GM06990 (cell line): ENCODE data around the gene LGI1.

Experiments
- DNase-seq: peaks from one replicate; pipeline ENCODE4 v3.0.0-alpha.2; 2011; ENCODE audit not compliant: insufficient read length; ENCODE audit errors: extremely low read depth
- H3K27me3 ChIP-seq: replicated peaks from 2 replicates; pipeline ENCODE4 v1.6.0; 2011; ENCODE audit warnings: low read length; ENCODE audit not compliant: control insufficient read depth, insufficient read depth
- H3K36me3 ChIP-seq: 2 replicates; pipeline ENCODE4 v1.5.1; 2011; ENCODE audit warnings: low read length; ENCODE audit not compliant: control insufficient read depth, insufficient read depth
- H3K4me3 ChIP-seq: replicated peaks from 2 replicates; pipeline ENCODE4 v1.5.1; 2011; ENCODE audit warnings: low read depth, mild to moderate bottlenecking, control low read depth, low read length
- CTCF ChIP-seq: IDR thresholded peaks from 2 replicates; pipeline ENCODE4 v1.5.1; 2011; ENCODE audit warnings: low read length, control low read depth, mild to moderate bottlenecking, inconsistent platforms; ENCODE audit not compliant: insufficient read depth, poor library complexity, severe bottlenecking

Gene LGI1

DNA sequence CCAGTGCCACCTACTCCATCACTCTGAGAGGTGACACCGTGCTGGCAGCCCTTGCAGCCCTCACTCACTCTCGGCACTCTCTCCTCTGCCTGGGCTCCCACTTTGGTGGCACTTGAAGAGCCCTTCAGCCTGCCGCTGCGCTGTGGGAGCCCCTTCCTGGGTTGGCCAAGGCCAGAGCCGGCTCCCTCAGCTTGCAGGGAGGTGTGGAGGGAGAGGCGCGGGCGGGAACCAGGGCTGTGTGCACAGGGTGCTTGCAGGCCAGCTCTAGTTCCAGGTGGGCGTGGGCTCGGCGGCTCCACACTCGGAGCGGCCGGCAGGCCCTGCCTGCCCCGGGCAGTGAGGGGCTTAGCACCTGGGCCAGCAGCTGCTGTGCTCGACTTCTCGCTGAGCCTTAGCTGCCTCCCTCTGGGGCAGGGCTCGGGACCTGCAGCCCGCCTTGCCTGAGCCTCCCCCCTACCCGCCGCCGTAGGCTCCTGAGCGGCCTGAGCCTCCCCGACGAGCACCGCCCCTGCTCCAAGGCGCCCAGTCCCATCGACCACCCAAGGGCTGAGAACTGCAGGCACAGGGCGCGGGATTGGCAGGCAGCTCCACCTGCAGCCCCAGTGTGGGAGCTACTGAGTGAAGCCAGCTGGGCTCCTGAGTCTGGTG is 87.4 kb downstream of the LGI1 start:
- TF ChIP-seq CTCF: no peak
- no peaks in the 10 kb centered on the region for H3K36me3 ChIP-seq
- no peak for DNase-seq
- peaks cover 2% of the 10 kb centered on the region; the same call in 1 of the 2 replicates for H3K27me3 ChIP-seq
- H3K4me3 ChIP-seq: no peak overlapping the region
